ENCODE results near the gene NFYC. TPM values are rescaled to one million over a fixed set of nuclear protein-coding genes. Genes with fewer than 3 reads are reported as not detected.

Gene NFYC
- total RNA-seq, 1 experiment from 2014 or later = 63.3 TPM

DNA sequence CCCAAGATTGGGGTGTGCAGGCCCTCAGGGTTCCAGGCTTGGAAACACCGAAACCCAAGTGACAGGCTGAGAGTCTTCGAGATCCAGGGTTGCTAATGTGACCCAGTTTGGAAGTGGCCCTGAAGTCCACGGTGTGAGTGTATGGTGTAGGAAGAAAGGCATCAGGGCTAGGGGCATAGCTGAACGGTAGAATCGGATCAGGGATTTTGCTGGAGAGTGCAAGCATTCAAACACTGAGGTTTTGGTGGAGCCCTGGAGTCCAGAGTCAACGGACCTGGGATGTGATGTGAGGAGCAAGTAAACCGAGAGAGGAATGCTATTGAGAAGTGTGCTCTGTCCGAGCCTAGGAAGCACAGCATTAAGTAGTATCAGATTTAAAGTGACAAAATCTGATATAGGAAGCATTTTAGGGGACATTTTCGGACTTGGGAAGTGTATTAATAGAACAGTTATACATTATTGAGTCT lies 958 bp downstream of the NFYC start (continued):
- TF ChIP-seq SRF (IDR thresholded peaks at IDR 0.05; ENCODE audit: low read depth) (no peak), RAD21 (IDR thresholded peaks at IDR 0.05; ENCODE audit: low read depth) (no peak), EZH2 (IDR thresholded peaks at IDR 0.05) (no peak), EZH2phosphoT487 (IDR thresholded peaks at IDR 0.05; ENCODE audit: borderline replicate concordance) (no peak), SIN3A (IDR thresholded peaks at IDR 0.05; ENCODE audit: low read depth) (no peak)
- TF ChIP-seq, protein P1, sequence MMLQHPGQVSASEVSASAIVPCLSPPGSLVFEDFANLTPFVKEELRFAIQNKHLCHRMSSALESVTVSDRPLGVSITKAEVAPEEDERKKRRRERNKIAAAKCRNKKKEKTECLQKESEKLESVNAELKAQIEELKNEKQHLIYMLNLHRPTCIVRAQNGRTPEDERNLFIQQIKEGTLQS (IDR thresholded peaks at IDR 0.05) = no peak
- TF ChIP-seq, protein P2, sequence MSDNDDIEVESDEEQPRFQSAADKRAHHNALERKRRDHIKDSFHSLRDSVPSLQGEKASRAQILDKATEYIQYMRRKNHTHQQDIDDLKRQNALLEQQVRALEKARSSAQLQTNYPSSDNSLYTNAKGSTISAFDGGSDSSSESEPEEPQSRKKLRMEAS (IDR thresholded peaks at IDR 0.05) = no peak

DNA sequence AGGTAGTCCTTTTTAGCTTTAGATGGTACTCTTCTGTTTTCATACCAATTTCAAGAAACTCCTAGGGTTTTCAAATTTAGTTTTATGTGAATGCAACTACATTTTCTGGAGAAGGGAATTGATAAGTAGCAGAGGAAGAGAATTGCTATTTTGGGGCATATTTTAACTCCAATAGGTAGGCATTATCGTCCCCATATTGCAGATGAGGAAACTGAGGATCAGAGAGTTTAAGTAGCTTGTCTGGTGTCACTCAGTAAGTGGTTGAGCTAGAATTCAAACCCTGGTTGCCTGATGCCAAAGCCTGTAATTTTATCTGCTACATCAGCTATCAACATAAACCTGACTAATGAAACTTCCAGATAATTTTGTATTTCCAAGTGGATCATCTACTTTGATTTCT lies 1.9 kb downstream of the NFYC start:
- no peaks in the 10 kb centered on the region for H3K9me2 ChIP-seq (ENCODE audit: insufficient read depth)
- H3K9me3 ChIP-seq (ENCODE audit: control insufficient read depth in 1 of 2, insufficient read depth in 1 of 2, low read depth in 1 of 2, low read length in 2 of 2) = no peaks in the 10 kb centered on the region
- peaks cover 4 to 20% of the 10 kb centered on the region in 2 experiments; a peak in 3 of 4 replicates for H3K4me1 ChIP-seq (ENCODE audit: control insufficient read depth in 1 of 2, insufficient read depth in 2 of 2, low read length in 2 of 2)
- peaks cover 80% of the 10 kb centered on the region for H3K79me2 ChIP-seq (ENCODE audit: insufficient read depth, low read length)
- no TSS peak for BruUV-seq (replicated peaks)
- RAD21 ChIA-PET (ENCODE audit: low non-redundant PET in 1 of 2, low total read pairs in 2 of 2, uncharacterized antibody in 2 of 2, unreplicated experiment in 2 of 2) = no interaction called here
- intact Hi-C loops (cut with micrococcal nuclease) = no loop called here
- CTCF ChIA-PET = no interaction called here
- no peaks in the 10 kb centered on the region for H3K27me3 ChIP-seq (ENCODE audit: insufficient read depth, low read length)
- TF ChIP-seq JUND (IDR thresholded peaks at IDR 0.05) (no peak), SRF (IDR thresholded peaks at IDR 0.05; ENCODE audit: low read depth) (no peak), EGR1 (IDR thresholded peaks at IDR 0.05; ENCODE audit: low read depth) (no peak), POLR2AphosphoS5 (IDR thresholded peaks at IDR 0.05; ENCODE audit: low read depth, low read length) (no peak), YY1 (IDR thresholded peaks at IDR 0.05; ENCODE audit: extremely low read depth, insufficient replicate concordance, low read depth, low read length) (no peak), RAD21 (IDR thresholded peaks at IDR 0.05; ENCODE audit: low read depth) (no peak), CBX3 (IDR thresholded peaks at IDR 0.05; ENCODE audit: low read depth) (no peak), ZFX (IDR thresholded peaks at IDR 0.05) (no peak), EZH2phosphoT487 (IDR thresholded peaks at IDR 0.05; ENCODE audit: borderline replicate concordance) (no peak)
- TF ChIP-seq, protein P3, sequence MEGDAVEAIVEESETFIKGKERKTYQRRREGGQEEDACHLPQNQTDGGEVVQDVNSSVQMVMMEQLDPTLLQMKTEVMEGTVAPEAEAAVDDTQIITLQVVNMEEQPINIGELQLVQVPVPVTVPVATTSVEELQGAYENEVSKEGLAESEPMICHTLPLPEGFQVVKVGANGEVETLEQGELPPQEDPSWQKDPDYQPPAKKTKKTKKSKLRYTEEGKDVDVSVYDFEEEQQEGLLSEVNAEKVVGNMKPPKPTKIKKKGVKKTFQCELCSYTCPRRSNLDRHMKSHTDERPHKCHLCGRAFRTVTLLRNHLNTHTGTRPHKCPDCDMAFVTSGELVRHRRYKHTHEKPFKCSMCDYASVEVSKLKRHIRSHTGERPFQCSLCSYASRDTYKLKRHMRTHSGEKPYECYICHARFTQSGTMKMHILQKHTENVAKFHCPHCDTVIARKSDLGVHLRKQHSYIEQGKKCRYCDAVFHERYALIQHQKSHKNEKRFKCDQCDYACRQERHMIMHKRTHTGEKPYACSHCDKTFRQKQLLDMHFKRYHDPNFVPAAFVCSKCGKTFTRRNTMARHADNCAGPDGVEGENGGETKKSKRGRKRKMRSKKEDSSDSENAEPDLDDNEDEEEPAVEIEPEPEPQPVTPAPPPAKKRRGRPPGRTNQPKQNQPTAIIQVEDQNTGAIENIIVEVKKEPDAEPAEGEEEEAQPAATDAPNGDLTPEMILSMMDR (IDR thresholded peaks at IDR 0.05 in 2 of 3, conservative IDR thresholded peaks at IDR 0.05 in 1 of 3; ENCODE audit: borderline replicate concordance in 1 of 3, insufficient read depth in 1 of 3, low read depth in 2 of 3, low read length in 2 of 3) = no peak
- ATAC-seq (no peak), DNase-seq (ENCODE audit: low read depth, low spot score) (no peak)
- no peaks in the 10 kb centered on the region for H3K36me3 ChIP-seq (ENCODE audit: control insufficient read depth in 1 of 2, insufficient read depth in 2 of 2, low read length in 2 of 2)
- H3K4me2 ChIP-seq (ENCODE audit: low read length) = peak overlapping the region; percentile 83
- H3K9ac ChIP-seq (ENCODE audit: low read length) = peak overlapping the region; percentile 96; the same call in 1 of the 2 replicates
- H4K20me1 ChIP-seq (ENCODE audit: insufficient read depth) = no peaks in the 10 kb centered on the region
- H3K4me3 ChIP-seq (replicated peaks in 1 of 2; ENCODE audit: low read depth in 1 of 2, low read length in 2 of 2) = peak overlapping the region in 1 of 2 experiments; percentile 76; a peak in 2 of 4 replicates
- H3K27ac ChIP-seq (ENCODE audit: low read depth, low read length) = no peak overlapping the region
- POLR2A ChIA-PET = interaction anchor here (4.2 kb wide), 1 partner anchor 10 kb away, joined by 32 read pairs; no protein-coding TSS in a partner anchor
- H2AFZ ChIP-seq (ENCODE audit: low read depth, low read length, poor library complexity, severe bottlenecking) = no peak overlapping the region
